Suppressor macrophage (primary cell): Measurements from ENCODE around the gene S100A16.
A peak's percentile ranks its signal among the peaks of the same experiment; 100 is the strongest.
"Not testable (repeated sequence)": the region's sequence is repeated elsewhere in the genome, so short reads cannot be mapped to it uniquely, and the experiment has no call there.

Experiments
- DNase-seq, 4 experiments: peaks; one replicate each; pipeline ENCODE4 v3.0.0-alpha.2; 2020 to 2022
- total RNA-seq, 17 experiments: gene quantifications; one replicate each; lab custom pipeline; 2026; ENCODE audit warnings: mixed read lengths in 6 of 17, inconsistent platforms in 3 of 17; lab: John Stamatoyannopoulos, UW

Gene S100A16, protein sequence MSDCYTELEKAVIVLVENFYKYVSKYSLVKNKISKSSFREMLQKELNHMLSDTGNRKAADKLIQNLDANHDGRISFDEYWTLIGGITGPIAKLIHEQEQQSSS
- total RNA-seq, result 0.53 to 6.4 (median 0.89) reads per million in 17 experiments

- no peak for DNase-seq
These were observed at the start of gene S100A16 for GRCh38 chr1:153612755-153613331. Gene S100A16, minus strand, starts transcription at chr1:153613137. Its CDS starts 4,986 bp downstream, at chr1:153608151.

DNA sequence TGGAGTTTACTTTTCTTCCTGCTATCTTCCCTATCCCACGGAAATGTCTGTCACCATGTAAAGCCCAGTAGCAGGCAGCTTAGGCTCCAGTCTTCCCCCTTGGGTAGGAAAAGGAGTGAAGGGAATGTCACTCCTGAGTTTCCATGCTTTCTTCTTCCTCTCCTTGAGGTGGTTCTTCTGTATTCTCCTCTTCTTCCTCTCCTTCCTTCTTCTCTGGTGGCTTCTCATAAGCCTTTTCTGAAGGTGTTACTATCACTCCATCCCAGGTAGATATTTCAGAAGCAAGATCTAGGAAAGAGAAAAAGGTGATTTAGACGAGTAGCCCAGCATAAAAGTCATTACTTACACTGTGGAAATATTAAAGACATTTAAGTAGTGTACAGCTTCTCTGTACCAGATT lies 49.3 kb upstream of the S100A16 start:
- DNase-seq, result no peak

DNA sequence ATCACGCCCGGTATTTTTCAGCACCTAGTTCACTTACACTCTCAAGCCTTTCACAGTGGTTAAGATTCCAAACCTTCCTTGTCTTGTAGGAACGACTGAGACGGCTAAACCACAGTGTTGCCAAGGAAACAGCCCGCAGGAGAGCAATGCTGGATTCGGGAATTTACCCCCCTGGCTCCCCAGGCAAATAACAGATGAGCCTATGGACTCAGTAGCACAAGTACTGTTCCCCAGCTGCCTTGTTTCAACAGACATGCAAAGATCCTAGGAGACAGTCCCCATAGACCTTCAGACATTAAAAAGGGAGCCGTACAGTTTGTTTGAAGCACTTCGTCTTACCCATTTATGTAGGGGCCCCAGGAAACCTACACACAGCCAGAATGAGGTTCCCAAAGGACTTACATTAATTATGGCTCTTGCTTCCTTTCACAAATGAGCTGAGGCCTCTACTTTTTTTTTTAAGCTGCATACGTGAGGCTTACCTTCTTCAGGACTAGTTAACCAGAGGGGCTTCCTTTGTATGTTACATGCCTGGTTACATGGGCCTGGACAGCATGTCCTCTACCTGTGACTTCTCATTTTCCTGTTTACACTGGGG lies 48.3 kb upstream of the S100A16 start:
- DNase-seq, result no peak

- no peak for DNase-seq
These were observed 46.7 kb upstream of the S100A16 start for GRCh38 chr1:153659656-153660055.

GRCh38 chr1:153659175-153659534 lies 46.2 kb upstream of the S100A16 start:
- DNase-seq, result no peak

- peak; percentile 93 to 96 (median 95) for DNase-seq
These were observed 45.6 kb upstream of the S100A16 start, which contains the start of gene SNAPIN for GRCh38 chr1:153658400-153659174. Gene SNAPIN, plus strand, starts transcription at chr1:153658703. Its CDS starts 41 bp downstream, at chr1:153658744.

- no peak for DNase-seq
These were observed 42.4 kb upstream of the S100A16 start for GRCh38 chr1:153655333-153655732.

GRCh38 chr1:153652805-153653500 lies 40.0 kb upstream of the S100A16 start:
- peak; percentile 66 to 82 (median 80) for DNase-seq

- DNase-seq, result no peak
These were observed 38.8 kb upstream of the S100A16 start for GRCh38 chr1:153651771-153652170.

GRCh38 chr1:153649863-153650235 lies 36.9 kb upstream of the S100A16 start:
- DNase-seq, result no peak

- DNase-seq, result no peak
These were observed 36.4 kb upstream of the S100A16 start for GRCh38 chr1:153649137-153649862.

GRCh38 chr1:153648000-153648643 lies 35.2 kb upstream of the S100A16 start:
- no peak for DNase-seq

GRCh38 chr1:153647346-153647714 lies 34.4 kb upstream of the S100A16 start:
- no peak for DNase-seq

DNA sequence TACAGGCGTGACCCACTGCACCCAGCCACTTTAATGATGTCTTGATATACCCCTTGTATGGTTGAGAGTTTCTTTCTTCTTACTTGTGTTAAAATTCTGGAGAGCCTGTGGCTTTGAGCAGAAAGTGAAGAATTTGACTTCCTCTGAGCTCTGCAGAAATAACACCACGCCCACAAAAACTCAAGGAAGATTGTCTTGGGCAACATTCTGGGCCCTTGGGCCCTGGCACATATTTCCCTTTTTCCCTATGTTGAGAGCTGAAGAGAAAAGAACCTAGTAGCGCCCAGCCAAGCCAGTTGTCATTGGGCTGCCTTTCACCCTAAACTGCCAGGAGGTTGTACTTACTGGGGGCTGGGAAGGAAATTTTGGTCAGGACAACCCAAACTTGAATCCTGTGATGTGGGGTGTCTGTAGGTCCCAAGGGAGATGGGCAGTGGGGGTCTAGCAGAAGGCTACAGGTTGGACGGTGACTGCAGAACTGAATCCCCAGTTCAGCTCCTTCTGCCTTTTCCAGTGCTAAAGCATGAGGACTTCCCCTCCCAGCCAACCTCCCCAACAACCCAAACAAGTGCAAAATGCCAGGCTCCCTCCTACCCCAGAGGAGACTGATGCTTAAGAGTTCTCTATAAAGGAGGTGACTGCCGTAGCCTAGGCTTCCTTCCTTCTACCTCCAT lies 33.9 kb upstream of the S100A16 start:
- DNase-seq, result peak; percentile 82 to 94 (median 86)

DNA sequence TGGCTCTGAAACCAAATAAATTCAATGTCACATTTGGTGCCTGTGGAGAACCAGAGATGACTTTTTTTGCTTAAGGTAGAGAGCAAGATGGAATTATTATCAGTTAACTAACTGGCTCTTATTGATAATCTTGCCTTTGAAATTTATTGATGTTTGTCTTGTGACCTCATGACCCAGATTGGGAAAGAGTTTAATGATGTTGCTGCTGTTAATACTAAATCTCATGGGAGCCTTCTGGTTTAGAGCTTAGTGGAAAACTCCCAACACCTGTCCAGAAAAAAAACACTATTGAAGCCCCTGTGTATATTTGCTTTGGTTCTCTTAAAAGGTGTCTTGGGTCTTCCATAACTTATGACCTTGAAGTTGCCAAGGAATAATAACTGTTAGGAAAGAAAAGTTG lies 30.9 kb upstream of the S100A16 start:
- no peak for DNase-seq

DNA sequence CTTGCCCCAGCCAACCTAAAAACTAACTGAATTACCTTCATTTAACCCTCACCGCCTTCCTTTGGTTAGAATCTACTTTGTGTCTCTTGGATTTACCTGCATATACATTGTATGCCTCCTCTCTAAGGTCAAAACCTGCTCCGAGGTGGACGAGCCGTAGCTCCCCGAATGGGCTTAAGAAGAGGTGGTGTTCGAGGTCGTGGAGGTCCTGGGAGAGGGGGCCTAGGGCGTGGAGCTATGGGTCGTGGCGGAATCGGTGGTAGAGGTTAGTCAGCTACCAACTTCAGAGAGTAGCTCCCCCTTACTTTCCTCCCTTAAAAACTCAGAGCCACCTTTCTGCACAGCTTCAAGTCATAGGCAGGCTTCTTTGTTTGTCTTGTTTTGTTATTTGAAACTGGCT lies 30.2 kb upstream of the S100A16 start:
- DNase-seq, result no peak

GRCh38 chr1:153642161-153642560 lies 29.2 kb upstream of the S100A16 start:
- no peak for DNase-seq

DNA sequence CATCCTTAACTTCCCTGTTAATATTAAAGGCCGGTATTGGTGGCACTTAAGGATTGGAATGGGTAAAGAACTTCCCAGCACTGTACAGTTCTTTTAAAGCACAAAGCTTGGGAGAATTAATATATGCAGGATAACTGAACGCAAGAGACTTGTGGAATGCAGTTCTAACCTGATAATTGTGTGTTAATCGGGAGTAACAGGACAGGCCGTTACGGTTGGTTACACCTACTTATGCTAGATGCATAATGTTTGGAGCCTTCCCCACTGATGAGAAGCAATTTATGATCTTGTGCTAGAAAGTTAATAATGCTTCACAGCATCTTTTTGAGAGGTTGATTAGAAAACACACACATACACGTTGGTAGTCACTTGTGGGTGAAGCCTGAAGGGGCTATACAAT lies 27.9 kb upstream of the S100A16 start:
- no peak for DNase-seq

- not testable (repeated sequence) for DNase-seq
These were observed 27.3 kb upstream of the S100A16 start for GRCh38 chr1:153640213-153640612.

GRCh38 chr1:153639280-153639679 lies 26.3 kb upstream of the S100A16 start:
- no peak for DNase-seq

DNA sequence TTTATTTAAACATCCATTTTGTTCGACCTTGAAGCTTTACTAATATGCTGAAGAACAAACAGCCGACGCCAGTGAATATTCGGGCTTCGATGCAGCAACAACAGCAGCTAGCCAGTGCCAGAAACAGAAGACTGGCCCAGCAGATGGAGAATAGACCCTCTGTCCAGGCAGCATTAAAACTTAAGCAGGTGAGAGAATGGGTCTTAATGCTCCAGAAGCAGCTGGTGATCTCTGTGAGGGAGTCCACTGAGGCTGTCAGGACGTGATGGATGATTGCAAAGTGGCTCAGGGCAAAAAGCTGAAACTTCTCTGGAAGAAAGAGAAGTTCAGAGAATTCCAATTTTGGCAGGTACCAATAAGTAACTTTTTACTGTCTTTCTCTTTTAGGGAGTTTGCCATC lies 25.3 kb upstream of the S100A16 start:
- no peak for DNase-seq
